ENCODE results near the gene KCNJ6. TPM values are rescaled to one million over a fixed set of nuclear protein-coding genes. Genes with fewer than 3 reads are reported as not detected.

KCNJ6 gene
- total RNA-seq, 4 donors from 2014 or later: 0.08 to 0.40 TPM; not detected in 2

DNA sequence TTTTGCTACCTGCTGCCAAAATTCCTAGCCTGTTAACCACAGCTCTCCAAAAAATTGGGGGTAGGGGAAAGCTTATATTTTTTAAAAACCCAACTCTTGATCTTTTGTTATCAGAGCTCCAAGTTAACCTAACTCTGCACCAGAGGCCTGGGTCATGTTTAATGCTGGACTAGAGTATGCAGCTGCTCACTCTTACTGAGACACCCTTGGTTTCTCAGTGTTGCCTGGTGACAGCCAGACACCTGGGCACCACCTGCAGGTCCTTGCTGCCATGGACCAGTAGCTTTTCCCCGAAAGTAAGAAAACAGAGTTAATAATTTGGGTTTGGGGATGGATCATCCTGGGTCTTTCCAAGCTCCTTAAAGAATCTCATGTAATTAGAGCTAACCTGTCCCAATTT, 30.1 kb downstream of the KCNJ6 start:
- 43% methylated on average over 1 of the region's 1 CpG; no CpG with 5 or more reads in 1 of the 2 donors for WGBS, 2 donors (ENCODE audit: low coverage in 1 of 2)

GRCh38 chr21:37878946-37879660, 37.2 kb downstream of the KCNJ6 start:
- ATAC-seq: no peak
- WGBS, 2 donors (ENCODE audit: low coverage in 1 of 2): 57 to 62% methylated on average over 1 to 7 of the region's 7 CpGs
- Histone ChIP-seq H3K36me3 (no peaks in the 10 kb centered on the region), H3K4me3 (no peak overlapping the region), H3K27me3 (peaks cover 12% of the 10 kb centered on the region), H3K4me1 (no peaks in the 10 kb centered on the region), H3K9me3 (no peaks in the 10 kb centered on the region), H3K27ac (no peak overlapping the region)
- TF ChIP-seq POLR2AphosphoS5 (IDR thresholded peaks at IDR 0.05) (no peak), EP300 (IDR thresholded peaks at IDR 0.05) (no peak), POLR2A (IDR thresholded peaks at IDR 0.05) (no peak)
- TF ChIP-seq, protein P1, sequence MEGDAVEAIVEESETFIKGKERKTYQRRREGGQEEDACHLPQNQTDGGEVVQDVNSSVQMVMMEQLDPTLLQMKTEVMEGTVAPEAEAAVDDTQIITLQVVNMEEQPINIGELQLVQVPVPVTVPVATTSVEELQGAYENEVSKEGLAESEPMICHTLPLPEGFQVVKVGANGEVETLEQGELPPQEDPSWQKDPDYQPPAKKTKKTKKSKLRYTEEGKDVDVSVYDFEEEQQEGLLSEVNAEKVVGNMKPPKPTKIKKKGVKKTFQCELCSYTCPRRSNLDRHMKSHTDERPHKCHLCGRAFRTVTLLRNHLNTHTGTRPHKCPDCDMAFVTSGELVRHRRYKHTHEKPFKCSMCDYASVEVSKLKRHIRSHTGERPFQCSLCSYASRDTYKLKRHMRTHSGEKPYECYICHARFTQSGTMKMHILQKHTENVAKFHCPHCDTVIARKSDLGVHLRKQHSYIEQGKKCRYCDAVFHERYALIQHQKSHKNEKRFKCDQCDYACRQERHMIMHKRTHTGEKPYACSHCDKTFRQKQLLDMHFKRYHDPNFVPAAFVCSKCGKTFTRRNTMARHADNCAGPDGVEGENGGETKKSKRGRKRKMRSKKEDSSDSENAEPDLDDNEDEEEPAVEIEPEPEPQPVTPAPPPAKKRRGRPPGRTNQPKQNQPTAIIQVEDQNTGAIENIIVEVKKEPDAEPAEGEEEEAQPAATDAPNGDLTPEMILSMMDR (IDR thresholded peaks at IDR 0.05): no peak

More for the DNA sequence above, 30.1 kb downstream of the KCNJ6 start:
- Histone ChIP-seq H3K36me3 (no peaks in the 10 kb centered on the region), H3K27me3 (peaks cover 26% of the 10 kb centered on the region), H3K27ac (no peak overlapping the region), H3K4me1 (no peaks in the 10 kb centered on the region), H3K4me3 (no peak overlapping the region), H3K9me3 (peaks cover 0 to 10% (median 0%) of the 10 kb centered on the region in 3 donors)
- TF ChIP-seq, protein P1 (IDR thresholded peaks at IDR 0.05): no peak
- no peak for TF ChIP-seq POLR2A (IDR thresholded peaks at IDR 0.05)
- no peak for TF ChIP-seq POLR2AphosphoS5 (IDR thresholded peaks at IDR 0.05)
- TF ChIP-seq EP300 (IDR thresholded peaks at IDR 0.05): no peak
- ATAC-seq: no peak

DNA sequence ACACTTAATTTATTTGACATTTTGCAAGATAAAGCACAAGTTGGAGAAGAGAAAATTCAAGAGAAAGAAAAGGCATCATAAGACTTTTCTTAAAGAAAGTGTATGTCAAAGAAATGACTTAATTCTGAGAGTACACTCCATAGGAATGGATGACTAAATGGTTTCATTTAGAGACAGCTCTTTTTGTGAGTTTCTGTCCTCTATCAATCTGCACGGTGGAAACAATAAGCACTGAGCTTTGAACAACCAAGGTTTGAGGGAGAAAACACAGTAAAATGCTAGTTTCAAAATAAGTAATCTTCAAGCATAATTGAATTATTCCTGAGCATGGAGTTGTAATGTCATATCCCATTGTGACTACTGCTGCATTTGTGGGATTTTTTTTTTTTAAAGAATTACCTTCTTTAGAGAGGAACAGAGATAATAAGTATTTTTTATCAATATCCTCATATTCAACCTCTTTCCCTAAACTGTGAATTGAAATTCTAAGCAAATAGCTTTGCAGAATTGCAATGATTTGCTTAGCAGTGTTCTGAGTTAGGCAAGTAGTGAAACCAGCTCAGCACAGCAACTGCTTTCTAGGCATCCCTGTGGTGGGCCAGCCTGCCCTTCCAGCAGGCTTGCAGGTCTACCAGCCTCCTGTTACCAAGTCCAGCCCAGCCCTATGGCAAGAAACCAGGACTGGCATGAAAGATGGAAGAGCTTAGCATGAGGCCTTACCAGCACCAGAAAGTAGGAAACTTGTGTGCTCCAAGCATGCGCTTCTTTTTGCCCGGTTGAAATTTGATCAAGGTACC, 38.2 kb downstream of the KCNJ6 start:
- Histone ChIP-seq H3K36me3 (no peaks in the 10 kb centered on the region), H3K4me3 (no peak overlapping the region), H3K27me3 (peaks cover 12% of the 10 kb centered on the region), H3K4me1 (no peaks in the 10 kb centered on the region), H3K9me3 (no peaks in the 10 kb centered on the region), H3K27ac (no peak overlapping the region)
- WGBS, 2 donors (ENCODE audit: low coverage in 1 of 2): 44 to 68% methylated on average over 1 to 3 of the region's 3 CpGs
- no peak for TF ChIP-seq POLR2AphosphoS5 (IDR thresholded peaks at IDR 0.05)
- TF ChIP-seq, protein P1 (IDR thresholded peaks at IDR 0.05): no peak
- TF ChIP-seq EP300 (IDR thresholded peaks at IDR 0.05): no peak
- TF ChIP-seq POLR2A (IDR thresholded peaks at IDR 0.05): no peak
- ATAC-seq: no peak

- no peak for TF ChIP-seq EP300 (IDR thresholded peaks at IDR 0.05)
- TF ChIP-seq, protein P1 (IDR thresholded peaks at IDR 0.05): no peak
- no peak for TF ChIP-seq POLR2A (IDR thresholded peaks at IDR 0.05)
- TF ChIP-seq POLR2AphosphoS5 (IDR thresholded peaks at IDR 0.05): no peak
- H3K4me3 ChIP-seq: no peak overlapping the region
- H3K4me1 ChIP-seq: no peaks in the 10 kb centered on the region
- H3K27ac ChIP-seq: no peak overlapping the region
- peaks cover 12% of the 10 kb centered on the region for H3K27me3 ChIP-seq
- 83% methylated on average over 1 of the region's 1 CpG; no CpG with 5 or more reads in 1 of the 2 donors for WGBS, 2 donors (ENCODE audit: low coverage in 1 of 2)
- H3K9me3 ChIP-seq: no peaks in the 10 kb centered on the region
- no peak for ATAC-seq
- no peaks in the 10 kb centered on the region for H3K36me3 ChIP-seq
Observed at GRCh38 chr21:37877171-37877570, 39.1 kb downstream of the KCNJ6 start.
